K562 (cell line): Measurements from ENCODE around the gene CACNA2D3. TPM values are rescaled to one million over a fixed set of nuclear protein-coding genes. Genes with fewer than 3 reads are reported as not detected.

Experiments
- ATAC-seq: fragments of 200-7000 bp; cut with Tn5 transposase; 3 replicates; pipeline ENCODE4 v1.9.1; 2020; ENCODE audit warnings: moderate library complexity
- BruUV-seq: library from RNA; stranded (reverse); fragments of 400-500 nt; replicated peaks from 2 replicates; lab custom pipeline; 2021; lab: Mats Ljungman, UMichigan
- CTCF ChIA-PET: fragments of 300-600 bp; formaldehyde crosslinking; extraction: SDS; loops from one replicate; lab custom pipeline; 2021; ENCODE audit warnings: low intra/inter-chr PET ratio; lab: Yijun Ruan, JAX
- POLR2A ChIA-PET: fragments of 300-600, 350-650 bp; sonication (Branson Sonifier 250); formaldehyde crosslinking; extraction: SDS; loops from one replicate; lab custom pipeline; 2021; ENCODE audit warnings: antibody characterized with exemption, inconsistent platforms; lab: Yijun Ruan, JAX
- DNase-seq, 4 experiments: peaks; one replicate each; pipeline versions ENCODE4 v3.0.0 to v3.0.0-alpha.2; 2011 to 2018; ENCODE audit warnings: low spot score in 3 of 4, mixed read lengths in 3 of 4; ENCODE audit errors: extremely low read depth in 1 of 4
- FAIRE-seq: peaks from 2 replicates; lab custom pipeline; 2011; peaks lifted over from hg19 to GRCh38; lab: Jason Lieb, UNC
- H2AFZ ChIP-seq: 2 replicates; pipeline ENCODE4 v1.6.0; 2011; ENCODE audit warnings: low read depth, low read length, control low read depth, inconsistent platforms
- H3K27ac ChIP-seq: fragments of 200-600 bp; 3 replicates; pipeline ENCODE4 v1.8.0; 2011; ENCODE audit warnings: low read depth, mild to moderate bottlenecking, control low read depth, inconsistent platforms, low read length, moderate library complexity, mixed read lengths; ENCODE audit errors: extremely low read depth
- H3K27me3 ChIP-seq, 2 experiments: fragments of 300-600 bp in 1 of 2; 2 replicates in 1 of 2; 3 replicates in 1 of 2; pipeline versions ENCODE4 v1.6.0 to v1.8.0; 2011; ENCODE audit warnings: inconsistent platforms in 2 of 2, low read length in 2 of 2, mild to moderate bottlenecking in 1 of 2, mixed read lengths in 1 of 2, moderate library complexity in 1 of 2; ENCODE audit not compliant: control insufficient read depth in 2 of 2, insufficient read depth in 2 of 2
- H3K36me3 ChIP-seq: fragments of 300-600 bp; 3 replicates; pipeline ENCODE4 v1.8.0; 2011; ENCODE audit warnings: mild to moderate bottlenecking, low read length, inconsistent platforms; ENCODE audit not compliant: control insufficient read depth, insufficient read depth
- H3K4me1 ChIP-seq, 2 experiments: fragments of 200-600 bp in 1 of 2; replicated peaks in 1 of 2; 2 replicates in 1 of 2; 3 replicates in 1 of 2; pipeline versions ENCODE4 v1.5.1 to v1.8.0; 2011; ENCODE audit warnings: inconsistent platforms in 2 of 2, low read length in 2 of 2, mild to moderate bottlenecking in 1 of 2, mixed read lengths in 1 of 2, moderate library complexity in 1 of 2; ENCODE audit not compliant: control insufficient read depth in 2 of 2, insufficient read depth in 2 of 2
- H3K4me2 ChIP-seq: 2 replicates; pipeline ENCODE4 v1.6.1; 2011; ENCODE audit warnings: low read length, control low read depth, inconsistent platforms, mixed read lengths; ENCODE audit not compliant: insufficient read depth
- H3K4me3 ChIP-seq: fragments of 200-600 bp; sonication (generic), shearing (Covaris generic); 2 replicates; pipeline ENCODE4 v1.5.1; 2016; ENCODE audit warnings: control low read depth, inconsistent platforms
- H3K79me2 ChIP-seq: fragments of 200-600 bp; 3 replicates; pipeline ENCODE4 v1.8.0; 2011; ENCODE audit warnings: low read length, inconsistent platforms; ENCODE audit not compliant: control insufficient read depth, insufficient read depth
- H3K9ac ChIP-seq, 2 experiments: 2 replicates each; pipeline versions ENCODE4 v1.6.0 to v1.6.1; 2011; ENCODE audit warnings: low read depth in 2 of 2, low read length in 2 of 2, control low read depth in 1 of 2, inconsistent platforms in 1 of 2, mild to moderate bottlenecking in 1 of 2, mixed read lengths in 1 of 2; ENCODE audit not compliant: insufficient read depth in 1 of 2
- H3K9me1 ChIP-seq: one replicate; pipeline ENCODE4 v1.6.0; 2011; ENCODE audit warnings: inconsistent platforms, mild to moderate bottlenecking, low read length, moderate library complexity; ENCODE audit not compliant: control insufficient read depth, insufficient read depth
- H3K9me3 ChIP-seq: replicated peaks from 2 replicates; pipeline ENCODE4 v1.5.1; 2011; ENCODE audit warnings: low read depth, low read length, inconsistent platforms; ENCODE audit not compliant: control insufficient read depth, insufficient read depth
- H4K20me1 ChIP-seq: replicated peaks from 2 replicates; pipeline ENCODE4 v1.6.1; 2011; ENCODE audit warnings: low read length, inconsistent platforms, mixed read lengths; ENCODE audit not compliant: control insufficient read depth, insufficient read depth
- MAZ ChIP-seq, 2 experiments: fragments of 450-650 bp in 1 of 2; sonication (generic) in 1 of 2; formaldehyde crosslinking; IDR thresholded peaks in 1 of 2; conservative IDR thresholded peaks in 1 of 2; 2 replicates each; pipeline versions ENCODE4 v1.4.0 to v1.5.0; 2020; ENCODE audit warnings: mild to moderate bottlenecking in 1 of 2, missing genetic modification reagents in 1 of 2
- MIER1 ChIP-seq: fragments of 450-650 bp; IDR thresholded peaks from 2 replicates; pipeline ENCODE4 v1.6.1; 2016; ENCODE audit warnings: antibody characterized with exemption, mild to moderate bottlenecking, low read depth
- WGBS: fragments of 100-300 bp; shearing (Covaris generic); methylation state at CpG from one replicate; pipeline ENCODE4 v1.1.6; 2016; ENCODE audit warnings: low coverage, mixed read lengths; ENCODE audit not compliant: insufficient coverage; ENCODE audit errors: missing lambda C conversion rate; 5-methylcytosine and 5-hydroxymethylcytosine counted together
- in situ Hi-C: fragments of 300-500 bp; cut with MboI; formaldehyde crosslinking; loops from 4 replicates; pipeline ENCODE4 v1.15.0; 2018; ENCODE audit warnings: inconsistent platforms, mixed read lengths
- intact Hi-C: fragments of 100-400 bp; cut with micrococcal nuclease; formaldehyde crosslinking; loops from 2 replicates; pipeline ENCODE4 v1.14.2; 2022
- polyA plus RNA-seq, 8 experiments: library from polyadenylated mRNA; depleted of rRNA in 4 of 8; stranded (reverse) in 5 of 8; unstranded in 3 of 8; fragments of >200 nt; fragmentation: Nextera tagmentation in 2 of 8; fragmentation: Illumina TruSeq in 1 of 8; extraction: Ambion mirVana in 2 of 8; extraction: Trizol in 1 of 8; gene quantifications; 2 replicates each; pipeline versions ENCODE4 v1.2.1 to v1.2.3, GENCODE V29; 2011 to 2014; ENCODE audit warnings: inconsistent platforms in 1 of 8, missing spikeins in 1 of 8
- total RNA-seq, 7 experiments: library from RNA; depleted of rRNA in 6 of 7; stranded (reverse); fragments of >200 nt in 6 of 7; fragmentation: Illumina TruSeq in 2 of 7; extraction: Trizol in 2 of 7; gene quantifications; 2 replicates each; pipeline versions ENCODE4 v1.2.1 to v1.2.3, GENCODE V29; 2011 to 2021; ENCODE audit warnings: low replicate concordance in 1 of 7
- TF ChIP-seq, protein P1 (sequence below): sonication (generic); formaldehyde crosslinking; IDR thresholded peaks from 2 replicates; pipeline ENCODE4 v1.8.0; 2022; ENCODE audit warnings: mild to moderate bottlenecking, missing genetic modification reagents
- TF ChIP-seq, protein P2 (sequence below), 2 experiments: fragments of 450-650 bp in 1 of 2; sonication (generic) in 1 of 2; formaldehyde crosslinking in 1 of 2; IDR thresholded peaks; 2 replicates each; pipeline versions ENCODE4 v1.7.1 to v1.9.0; 2016 to 2022; ENCODE audit warnings: inconsistent platforms in 1 of 2, mild to moderate bottlenecking in 1 of 2, missing genetic modification reagents in 1 of 2

The CACNA2D3 gene
- total and polyA plus RNA-seq, 9 of the 15 experiments (the other 6 are each of a cell fraction or from before 2014, with no cell fraction given): 0.01 TPM; not detected in 8

GRCh38 chr3:54283470-54283869, 161.1 kb downstream of the CACNA2D3 start:
- no peaks in the 10 kb centered on the region for H4K20me1 ChIP-seq
- H3K79me2 ChIP-seq: no peaks in the 10 kb centered on the region
- no peak overlapping the region for H3K27ac ChIP-seq
- no peaks in the 10 kb centered on the region for H3K4me1 ChIP-seq
- no peak overlapping the region for H3K4me3 ChIP-seq
- no peak overlapping the region for H2AFZ ChIP-seq
- in situ Hi-C loops: no loop called here
- H3K36me3 ChIP-seq: no peaks in the 10 kb centered on the region
- no TSS peak for BruUV-seq
- H3K9me3 ChIP-seq: no peaks in the 10 kb centered on the region
- CTCF ChIA-PET: no interaction called here
- H3K27me3 ChIP-seq: peaks cover 0 to 6% of the 10 kb centered on the region in 2 experiments; a peak in 1 of 5 replicates
- intact Hi-C loops: no loop called here
- no peak overlapping the region for H3K9ac ChIP-seq
- no peaks in the 10 kb centered on the region for H3K9me1 ChIP-seq
- ATAC-seq (no peak), DNase-seq (no peak), FAIRE-seq (no peak)
- whole genome bisulfite sequencing: 0% methylated on average over 3 of the region's 4 CpGs
- POLR2A ChIA-PET: no interaction called here
- H3K4me2 ChIP-seq: no peak overlapping the region
- TF ChIP-seq, protein P1, sequence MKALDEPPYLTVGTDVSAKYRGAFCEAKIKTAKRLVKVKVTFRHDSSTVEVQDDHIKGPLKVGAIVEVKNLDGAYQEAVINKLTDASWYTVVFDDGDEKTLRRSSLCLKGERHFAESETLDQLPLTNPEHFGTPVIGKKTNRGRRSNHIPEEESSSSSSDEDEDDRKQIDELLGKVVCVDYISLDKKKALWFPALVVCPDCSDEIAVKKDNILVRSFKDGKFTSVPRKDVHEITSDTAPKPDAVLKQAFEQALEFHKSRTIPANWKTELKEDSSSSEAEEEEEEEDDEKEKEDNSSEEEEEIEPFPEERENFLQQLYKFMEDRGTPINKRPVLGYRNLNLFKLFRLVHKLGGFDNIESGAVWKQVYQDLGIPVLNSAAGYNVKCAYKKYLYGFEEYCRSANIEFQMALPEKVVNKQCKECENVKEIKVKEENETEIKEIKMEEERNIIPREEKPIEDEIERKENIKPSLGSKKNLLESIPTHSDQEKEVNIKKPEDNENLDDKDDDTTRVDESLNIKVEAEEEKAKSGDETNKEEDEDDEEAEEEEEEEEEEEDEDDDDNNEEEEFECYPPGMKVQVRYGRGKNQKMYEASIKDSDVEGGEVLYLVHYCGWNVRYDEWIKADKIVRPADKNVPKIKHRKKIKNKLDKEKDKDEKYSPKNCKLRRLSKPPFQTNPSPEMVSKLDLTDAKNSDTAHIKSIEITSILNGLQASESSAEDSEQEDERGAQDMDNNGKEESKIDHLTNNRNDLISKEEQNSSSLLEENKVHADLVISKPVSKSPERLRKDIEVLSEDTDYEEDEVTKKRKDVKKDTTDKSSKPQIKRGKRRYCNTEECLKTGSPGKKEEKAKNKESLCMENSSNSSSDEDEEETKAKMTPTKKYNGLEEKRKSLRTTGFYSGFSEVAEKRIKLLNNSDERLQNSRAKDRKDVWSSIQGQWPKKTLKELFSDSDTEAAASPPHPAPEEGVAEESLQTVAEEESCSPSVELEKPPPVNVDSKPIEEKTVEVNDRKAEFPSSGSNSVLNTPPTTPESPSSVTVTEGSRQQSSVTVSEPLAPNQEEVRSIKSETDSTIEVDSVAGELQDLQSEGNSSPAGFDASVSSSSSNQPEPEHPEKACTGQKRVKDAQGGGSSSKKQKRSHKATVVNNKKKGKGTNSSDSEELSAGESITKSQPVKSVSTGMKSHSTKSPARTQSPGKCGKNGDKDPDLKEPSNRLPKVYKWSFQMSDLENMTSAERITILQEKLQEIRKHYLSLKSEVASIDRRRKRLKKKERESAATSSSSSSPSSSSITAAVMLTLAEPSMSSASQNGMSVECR (CRISPR knock-in tag): no peak
- TF ChIP-seq, protein P2, sequence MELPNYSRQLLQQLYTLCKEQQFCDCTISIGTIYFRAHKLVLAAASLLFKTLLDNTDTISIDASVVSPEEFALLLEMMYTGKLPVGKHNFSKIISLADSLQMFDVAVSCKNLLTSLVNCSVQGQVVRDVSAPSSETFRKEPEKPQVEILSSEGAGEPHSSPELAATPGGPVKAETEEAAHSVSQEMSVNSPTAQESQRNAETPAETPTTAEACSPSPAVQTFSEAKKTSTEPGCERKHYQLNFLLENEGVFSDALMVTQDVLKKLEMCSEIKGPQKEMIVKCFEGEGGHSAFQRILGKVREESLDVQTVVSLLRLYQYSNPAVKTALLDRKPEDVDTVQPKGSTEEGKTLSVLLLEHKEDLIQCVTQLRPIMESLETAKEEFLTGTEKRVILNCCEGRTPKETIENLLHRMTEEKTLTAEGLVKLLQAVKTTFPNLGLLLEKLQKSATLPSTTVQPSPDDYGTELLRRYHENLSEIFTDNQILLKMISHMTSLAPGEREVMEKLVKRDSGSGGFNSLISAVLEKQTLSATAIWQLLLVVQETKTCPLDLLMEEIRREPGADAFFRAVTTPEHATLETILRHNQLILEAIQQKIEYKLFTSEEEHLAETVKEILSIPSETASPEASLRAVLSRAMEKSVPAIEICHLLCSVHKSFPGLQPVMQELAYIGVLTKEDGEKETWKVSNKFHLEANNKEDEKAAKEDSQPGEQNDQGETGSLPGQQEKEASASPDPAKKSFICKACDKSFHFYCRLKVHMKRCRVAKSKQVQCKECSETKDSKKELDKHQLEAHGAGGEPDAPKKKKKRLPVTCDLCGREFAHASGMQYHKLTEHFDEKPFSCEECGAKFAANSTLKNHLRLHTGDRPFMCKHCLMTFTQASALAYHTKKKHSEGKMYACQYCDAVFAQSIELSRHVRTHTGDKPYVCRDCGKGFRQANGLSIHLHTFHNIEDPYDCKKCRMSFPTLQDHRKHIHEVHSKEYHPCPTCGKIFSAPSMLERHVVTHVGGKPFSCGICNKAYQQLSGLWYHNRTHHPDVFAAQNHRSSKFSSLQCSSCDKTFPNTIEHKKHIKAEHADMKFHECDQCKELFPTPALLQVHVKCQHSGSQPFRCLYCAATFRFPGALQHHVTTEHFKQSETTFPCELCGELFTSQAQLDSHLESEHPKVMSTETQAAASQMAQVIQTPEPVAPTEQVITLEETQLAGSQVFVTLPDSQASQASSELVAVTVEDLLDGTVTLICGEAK (IDR thresholded peaks at IDR 0.05): no peak
- TF ChIP-seq, protein P2 (CRISPR knock-in tag; IDR thresholded peaks at IDR 0.05): no peak
- TF ChIP-seq MIER1 (no peak), MAZ (CRISPR knock-in tag; conservative IDR thresholded peaks at IDR 0.05 in 1 of 2, IDR thresholded peaks at IDR 0.05 in 1 of 2) (no peak)
